PC-9 (cell line): ENCODE data around the gene DNAH11. TPM values are rescaled to one million over a fixed set of nuclear protein-coding genes. Genes with fewer than 3 reads are reported as not detected.

Experiments
- BruUV-seq: library from RNA; stranded (reverse); fragments of 400-500 nt; replicated peaks from 2 replicates; lab custom pipeline; 2021; lab: Mats Ljungman, UMichigan
- CTCF ChIA-PET: fragments of 300-600 bp; sonication (Branson Sonifier 250); formaldehyde crosslinking; loops from one replicate; lab custom pipeline; 2022; ENCODE audit warnings: antibody characterized with exemption; lab: Charles Lee
- POLR2A ChIA-PET: fragments of 300-600 bp; sonication (Branson Sonifier 250); formaldehyde crosslinking; loops from one replicate; lab custom pipeline; 2022; ENCODE audit warnings: antibody characterized with exemption; ENCODE audit not compliant: unreplicated experiment; lab: Charles Lee
- DNase-seq, 2 experiments: peaks; one replicate each; pipeline versions ENCODE4 v3.0.0 to v3.0.0-alpha.2; 2015 to 2022; ENCODE audit warnings: mixed read lengths in 1 of 2
- H2AFZ ChIP-seq: fragments of 200-600 bp; sonication (generic); 2 replicates; pipeline ENCODE4 v1.8.1; 2017; ENCODE audit warnings: antibody characterized with exemption
- H3F3A ChIP-seq: fragments of 200-600 bp; sonication (generic); 2 replicates; pipeline ENCODE4 v1.8.1; 2017; ENCODE audit warnings: antibody characterized with exemption, mild to moderate bottlenecking, low read depth; ENCODE audit not compliant: insufficient read depth
- H3K27ac ChIP-seq: fragments of 200-600 bp; sonication (generic); 2 replicates; pipeline ENCODE4 v1.6.1; 2016; ENCODE audit warnings: mixed run types
- H3K27me3 ChIP-seq: fragments of 200-600 bp; sonication (generic); 2 replicates; pipeline ENCODE4 v1.6.1; 2016; ENCODE audit warnings: low read depth, mixed run types; ENCODE audit not compliant: insufficient read depth
- H3K36me3 ChIP-seq: fragments of 200-600 bp; sonication (generic); 2 replicates; pipeline ENCODE4 v1.6.1; 2016; ENCODE audit warnings: low read depth, mixed run types
- H3K4me1 ChIP-seq: fragments of 200-600 bp; sonication (generic); replicated peaks from 2 replicates; pipeline ENCODE4 v1.6.1; 2016; ENCODE audit warnings: mixed run types; ENCODE audit not compliant: insufficient read depth
- H3K4me2 ChIP-seq: fragments of 200-600 bp; sonication (generic); 2 replicates; pipeline ENCODE4 v1.6.1; 2017; ENCODE audit warnings: mixed run types
- H3K4me3 ChIP-seq: fragments of 200-600 bp; sonication (generic); 2 replicates; pipeline ENCODE4 v1.6.1; 2016; ENCODE audit warnings: mixed run types
- H3K79me2 ChIP-seq: fragments of 200-600 bp; sonication (generic); 2 replicates; pipeline ENCODE4 v1.6.1; 2017; ENCODE audit warnings: low read depth, mixed run types
- H3K9me2 ChIP-seq: fragments of 200-600 bp; sonication (generic); 2 replicates; pipeline ENCODE4 v1.8.1; 2017; ENCODE audit warnings: mild to moderate bottlenecking; ENCODE audit not compliant: insufficient read depth
- H3K9me3 ChIP-seq: fragments of 200-600 bp; sonication (generic); 2 replicates; pipeline ENCODE4 v1.8.1; 2016; ENCODE audit warnings: low read depth; ENCODE audit not compliant: insufficient read depth
- H4K20me1 ChIP-seq: fragments of 200-600 bp; sonication (generic); 2 replicates; pipeline ENCODE4 v1.8.1; 2017; ENCODE audit not compliant: insufficient read depth
- CTCF ChIP-seq: fragments of 200-600 bp; sonication (generic); conservative IDR thresholded peaks from 2 replicates; pipeline ENCODE4 v1.6.1; 2017; ENCODE audit warnings: mixed run types, antibody characterized with exemption, mild to moderate bottlenecking, moderate library complexity
- EZH2 ChIP-seq: fragments of 200-600 bp; sonication (generic); IDR thresholded peaks from 2 replicates; pipeline ENCODE4 v1.8.0; 2017; ENCODE audit warnings: antibody characterized with exemption, low read depth
- intact Hi-C: fragments of 100-400 bp; cut with micrococcal nuclease; formaldehyde crosslinking; loops from one replicate; pipeline ENCODE4 v1.10.0; 2022; ENCODE audit not compliant: unreplicated experiment
- total RNA-seq: library from RNA; stranded (reverse); gene quantifications from 2 replicates; pipeline ENCODE4 v1.2.3, GENCODE V29; 2021

DNAH11 gene
- total RNA-seq, 1 experiment from 2014 or later = not detected

GRCh38 chr7:21743493-21743892 is 200.7 kb downstream of the DNAH11 start:
- Histone ChIP-seq H3K4me1 (no peaks in the 10 kb centered on the region), H3K36me3 (no peaks in the 10 kb centered on the region), H2AFZ (no peak overlapping the region), H3K27ac (no peak overlapping the region), H4K20me1 (no peaks in the 10 kb centered on the region), H3K9me3 (no peaks in the 10 kb centered on the region), H3K27me3 (peaks cover 6% of the 10 kb centered on the region), H3K4me3 (no peak overlapping the region), H3K4me2 (no peak overlapping the region), H3K9me2 (no peaks in the 10 kb centered on the region), H3K79me2 (no peaks in the 10 kb centered on the region), H3F3A (no peaks in the 10 kb centered on the region)
- ChIA-PET POLR2A (no interaction called here), CTCF (no interaction called here)
- TF ChIP-seq CTCF (no peak), EZH2 (no peak)
- BruUV-seq = no TSS peak
- DNase-seq = no peak
- intact Hi-C loops = no loop called here

- Histone ChIP-seq H3K27ac (no peak overlapping the region), H3F3A (no peaks in the 10 kb centered on the region), H3K79me2 (no peaks in the 10 kb centered on the region), H3K27me3 (no peaks in the 10 kb centered on the region), H3K36me3 (no peaks in the 10 kb centered on the region), H3K9me2 (no peaks in the 10 kb centered on the region), H3K4me2 (no peak overlapping the region), H3K4me1 (no peaks in the 10 kb centered on the region), H2AFZ (no peak overlapping the region), H3K4me3 (no peak overlapping the region), H3K9me3 (no peaks in the 10 kb centered on the region), H4K20me1 (no peaks in the 10 kb centered on the region)
- ChIA-PET POLR2A (no interaction called here), CTCF (no interaction called here)
- no peak for DNase-seq
- intact Hi-C loops = no loop called here
- no TSS peak for BruUV-seq
- TF ChIP-seq CTCF (no peak), EZH2 (no peak)
Observed at GRCh38 chr7:21746949-21747348, 204.1 kb downstream of the DNAH11 start.

GRCh38 chr7:21747806-21748205 is 205.0 kb downstream of the DNAH11 start:
- BruUV-seq = no TSS peak
- ChIA-PET POLR2A (no interaction called here), CTCF (no interaction called here)
- no peaks in the 10 kb centered on the region for H3K27me3 ChIP-seq
- H3K79me2 ChIP-seq = no peaks in the 10 kb centered on the region
- no peaks in the 10 kb centered on the region for H3K4me1 ChIP-seq
- H4K20me1 ChIP-seq = no peaks in the 10 kb centered on the region
- intact Hi-C loops = no loop called here
- H3K9me2 ChIP-seq = no peaks in the 10 kb centered on the region
- H3K4me3 ChIP-seq = no peak overlapping the region
- no peaks in the 10 kb centered on the region for H3K9me3 ChIP-seq
- H3F3A ChIP-seq = no peaks in the 10 kb centered on the region
- DNase-seq = no peak
- H3K36me3 ChIP-seq = no peaks in the 10 kb centered on the region
- TF ChIP-seq EZH2 (no peak), CTCF (no peak)
- no peak overlapping the region for H2AFZ ChIP-seq
- no peak overlapping the region for H3K4me2 ChIP-seq
- no peak overlapping the region for H3K27ac ChIP-seq
